ENCODE measurements around the gene CNN3. TPM values are rescaled to one million over a fixed set of nuclear protein-coding genes. Genes with fewer than 3 reads are reported as not detected.

Gene CNN3
- total RNA-seq, 3 donors from 2014 or later = 61.3 to 165 (median 129) TPM

- TF ChIP-seq CTCF (IDR thresholded peaks at IDR 0.05) = no peak
- ATAC-seq = no peak
- intact Hi-C loops (cut with DNase I, micrococcal nuclease) = no loop called here
Observed at GRCh38 chr1:94953746-94954145, 26.8 kb upstream of the CNN3 start.

DNA sequence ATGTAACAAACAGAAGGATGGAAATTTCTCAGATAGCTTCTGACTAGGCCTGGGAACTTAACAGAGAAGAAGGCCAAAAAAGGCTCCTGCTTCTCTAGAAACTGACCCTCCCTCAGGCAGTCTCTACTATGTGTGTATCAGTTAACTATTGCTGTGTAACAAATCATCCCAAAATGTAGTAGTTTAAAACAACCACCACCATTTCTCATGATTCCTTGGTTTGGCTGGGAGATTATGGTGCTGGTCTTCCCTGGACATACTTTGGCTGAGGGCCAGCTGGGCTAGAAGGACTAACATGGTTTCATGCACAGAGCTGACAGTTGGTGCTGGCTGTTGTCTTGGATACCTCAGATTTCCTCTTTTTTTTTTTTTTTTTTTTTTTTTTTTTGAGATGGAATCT lies 26.2 kb upstream of the CNN3 start:
- Histone ChIP-seq H3K36me3 (ENCODE audit: low read depth) (no peaks in the 10 kb centered on the region), H3K9me3 (no peaks in the 10 kb centered on the region), H3K4me1 (ENCODE audit: low read depth) (peaks cover 4% of the 10 kb centered on the region), H3K4me3 (no peak overlapping the region)
- ATAC-seq (no peak), DNase-seq (no peak)
- no peak for TF ChIP-seq CTCF (IDR thresholded peaks at IDR 0.05)
- intact Hi-C loops (cut with DNase I, micrococcal nuclease) = no loop called here

More at GRCh38 chr1:94953746-94954145, 26.8 kb upstream of the CNN3 start:
- DNase-seq = no peak
- no peaks in the 10 kb centered on the region for H3K9me3 ChIP-seq
- peaks cover 4% of the 10 kb centered on the region for H3K4me1 ChIP-seq (ENCODE audit: low read depth)
- no peak overlapping the region for H3K4me3 ChIP-seq
- no peaks in the 10 kb centered on the region for H3K36me3 ChIP-seq (ENCODE audit: low read depth)

DNA sequence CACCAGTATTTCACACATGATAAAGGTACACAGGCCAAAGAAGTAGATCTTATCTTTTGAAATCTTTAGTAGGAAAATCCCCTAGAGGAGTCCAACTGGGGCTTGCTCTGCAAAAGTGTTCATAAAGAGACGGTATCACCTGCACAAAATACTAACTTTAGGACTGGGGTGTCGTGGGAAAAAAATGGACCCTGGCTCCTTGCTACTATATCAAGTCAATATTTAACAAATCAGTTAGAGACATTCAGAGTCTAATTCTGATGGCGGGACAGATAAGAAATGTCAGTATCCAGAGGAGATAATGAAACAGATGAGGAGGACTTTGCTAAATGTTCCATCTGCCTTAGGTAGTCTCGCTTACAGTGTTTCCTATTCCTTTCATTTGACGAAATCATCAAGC lies 25.6 kb upstream of the CNN3 start:
- ATAC-seq (peak; percentile 10), DNase-seq (no peak)
- no peak overlapping the region for H3K4me3 ChIP-seq
- intact Hi-C loops (cut with DNase I, micrococcal nuclease) = no loop called here
- TF ChIP-seq CTCF (IDR thresholded peaks at IDR 0.05) = no peak
- H3K4me1 ChIP-seq (ENCODE audit: low read depth) = peaks cover 6% of the 10 kb centered on the region
- no peaks in the 10 kb centered on the region for H3K36me3 ChIP-seq (ENCODE audit: low read depth)
- H3K9me3 ChIP-seq = no peaks in the 10 kb centered on the region

DNA sequence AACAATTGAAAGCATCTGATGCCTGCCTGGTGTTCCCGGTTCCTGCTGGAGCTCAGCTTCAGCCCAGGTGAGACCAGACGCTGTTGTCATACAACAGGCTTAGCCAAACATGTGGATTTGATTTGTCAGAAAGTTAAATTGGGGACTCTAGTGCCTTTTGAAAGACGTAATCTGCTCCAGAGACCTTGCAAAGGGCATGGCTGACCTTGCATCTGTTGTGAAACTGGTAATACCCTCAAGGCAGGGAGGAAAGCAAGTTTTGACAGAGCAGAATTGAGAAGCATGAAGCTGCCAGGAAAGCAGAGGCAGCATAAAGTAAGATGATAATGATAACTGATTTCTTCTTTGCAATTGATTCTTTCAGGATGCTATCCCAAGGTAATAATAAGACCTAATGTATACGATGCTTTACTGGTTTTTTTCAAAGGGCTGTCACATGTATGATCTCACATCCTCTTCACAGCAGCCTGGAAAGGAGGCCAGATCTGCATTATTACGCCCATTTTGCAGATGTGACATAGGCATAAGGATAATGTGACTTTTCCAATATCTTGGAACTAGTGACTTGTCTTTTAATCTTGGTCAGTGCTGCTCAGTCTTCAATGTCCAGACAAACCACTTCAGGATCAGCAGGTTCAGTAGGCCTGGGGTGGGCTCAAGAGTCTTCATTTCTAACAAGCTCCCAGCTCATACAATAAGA lies 24.7 kb upstream of the CNN3 start:
- no peaks in the 10 kb centered on the region for H3K9me3 ChIP-seq
- no peak overlapping the region for H3K4me3 ChIP-seq
- no peak for ATAC-seq
- DNase-seq = no peak
- peaks cover 13% of the 10 kb centered on the region for H3K4me1 ChIP-seq (ENCODE audit: low read depth)
- no peak for TF ChIP-seq CTCF (IDR thresholded peaks at IDR 0.05)
- intact Hi-C loops (cut with DNase I, micrococcal nuclease) = no loop called here
- no peaks in the 10 kb centered on the region for H3K36me3 ChIP-seq (ENCODE audit: low read depth)

- Histone ChIP-seq H3K4me1 (ENCODE audit: low read depth) (peaks cover 15% of the 10 kb centered on the region), H3K9me3 (no peaks in the 10 kb centered on the region), H3K4me3 (no peak overlapping the region), H3K36me3 (ENCODE audit: low read depth) (no peaks in the 10 kb centered on the region)
- ATAC-seq (no peak), DNase-seq (no peak)
- TF ChIP-seq CTCF (IDR thresholded peaks at IDR 0.05) = no peak
- intact Hi-C loops (cut with DNase I, micrococcal nuclease) = no loop called here
Observed at GRCh38 chr1:94951046-94951445, 24.1 kb upstream of the CNN3 start.
